Activated CD8-positive, alpha-beta memory T cell treated with anti-CD3 and anti-CD28 coated beads, Interleukin-2, amount 50 U/mL, for 24 hours (primary cell): Measurements from ENCODE around the gene ANXA1.
"Not testable (repeated sequence)": the region's sequence is repeated elsewhere in the genome, so short reads cannot be mapped to it uniquely, and the experiment has no call there.

Source experiments
- DNase-seq: peaks from one replicate; pipeline ENCODE4 v3.0.0-alpha.2; 2020; ENCODE audit errors: extremely low read depth

ANXA1 gene, protein sequence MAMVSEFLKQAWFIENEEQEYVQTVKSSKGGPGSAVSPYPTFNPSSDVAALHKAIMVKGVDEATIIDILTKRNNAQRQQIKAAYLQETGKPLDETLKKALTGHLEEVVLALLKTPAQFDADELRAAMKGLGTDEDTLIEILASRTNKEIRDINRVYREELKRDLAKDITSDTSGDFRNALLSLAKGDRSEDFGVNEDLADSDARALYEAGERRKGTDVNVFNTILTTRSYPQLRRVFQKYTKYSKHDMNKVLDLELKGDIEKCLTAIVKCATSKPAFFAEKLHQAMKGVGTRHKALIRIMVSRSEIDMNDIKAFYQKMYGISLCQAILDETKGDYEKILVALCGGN

DNA sequence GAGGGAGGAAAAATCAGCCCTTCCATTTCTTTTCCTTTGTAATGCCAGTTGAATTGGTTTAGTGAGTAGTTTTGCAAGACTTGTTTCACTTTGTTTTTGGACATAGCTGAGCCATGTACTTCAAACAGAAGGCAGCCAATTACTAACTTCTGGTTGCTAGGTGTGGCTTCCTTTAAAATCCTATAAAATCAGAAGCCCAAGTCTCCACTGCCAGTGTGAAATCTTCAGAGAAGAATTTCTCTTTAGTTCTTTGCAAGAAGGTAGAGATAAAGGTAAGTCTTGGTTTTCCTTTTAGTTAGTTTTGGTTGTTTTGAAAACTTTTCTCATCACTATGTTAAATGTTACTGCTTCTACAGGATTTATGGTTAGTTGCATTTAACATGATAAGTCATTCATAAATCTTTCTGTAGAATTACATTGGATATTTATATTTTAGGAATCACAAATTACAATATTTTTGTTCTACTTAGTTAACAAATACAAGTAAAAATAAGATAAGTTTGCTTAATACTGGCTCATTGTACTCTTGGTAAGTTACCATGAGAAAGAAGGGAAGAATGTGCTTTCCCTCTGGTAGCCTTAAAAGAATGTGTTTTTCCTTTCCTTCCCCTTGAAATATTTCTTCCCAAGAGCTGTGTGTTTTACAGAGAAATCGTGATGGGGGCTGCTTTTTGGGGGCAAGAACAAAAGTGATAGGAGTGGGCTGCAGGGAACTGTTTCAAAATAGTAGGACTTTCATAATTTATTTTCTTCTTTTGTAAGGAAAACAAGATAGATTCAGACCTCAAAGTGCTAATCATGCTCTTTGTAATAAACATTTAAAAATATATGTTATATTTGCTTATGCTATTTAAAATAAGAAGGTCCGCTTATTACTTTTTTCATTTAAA lies at the start of gene ANXA1:
ANXA1 (plus strand) TSS at position 213 of the 890 bp plus-strand sequence. CDS start 6,671 bp downstream, outside the sequence.
- no peak for DNase-seq

DNA sequence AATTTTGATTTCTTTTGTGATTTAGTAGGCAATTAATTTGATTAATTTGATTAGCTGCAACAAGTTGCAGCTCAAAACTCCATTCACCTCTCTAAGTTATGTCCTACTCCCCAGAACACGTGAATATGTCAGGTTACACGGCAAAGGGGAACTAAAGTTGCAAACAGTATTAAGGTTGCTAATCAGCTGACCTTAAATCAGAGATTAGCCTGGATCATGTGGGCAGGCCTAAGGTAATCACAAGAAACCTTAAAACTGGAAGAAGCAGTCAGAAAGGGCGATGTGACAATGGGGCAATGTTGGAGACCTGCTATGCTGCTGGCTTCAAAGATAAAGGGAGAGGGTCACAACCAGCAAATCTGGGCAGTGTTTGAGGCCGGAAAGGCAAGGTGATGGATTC lies 47.3 kb upstream of the ANXA1 start:
- DNase-seq = no peak

DNA sequence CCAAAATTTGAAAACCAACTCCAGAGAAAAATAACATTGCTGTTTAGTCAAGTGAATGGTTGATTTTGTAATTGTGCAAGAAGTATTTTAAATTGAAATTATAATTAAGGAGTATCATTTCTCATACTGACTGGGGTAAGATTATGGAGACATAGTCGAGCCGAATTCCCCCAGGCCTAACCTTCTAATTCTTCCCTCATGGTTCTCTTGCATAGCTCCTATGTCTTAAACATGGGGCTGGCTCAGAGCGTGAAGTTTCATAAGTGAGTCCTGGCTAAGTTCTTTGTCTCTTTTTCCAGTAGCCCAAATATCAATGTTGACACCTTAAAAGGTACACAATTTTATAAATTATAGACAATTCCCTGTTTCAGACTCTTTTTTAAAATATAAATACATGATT lies 46.7 kb upstream of the ANXA1 start:
- DNase-seq = no peak

DNA sequence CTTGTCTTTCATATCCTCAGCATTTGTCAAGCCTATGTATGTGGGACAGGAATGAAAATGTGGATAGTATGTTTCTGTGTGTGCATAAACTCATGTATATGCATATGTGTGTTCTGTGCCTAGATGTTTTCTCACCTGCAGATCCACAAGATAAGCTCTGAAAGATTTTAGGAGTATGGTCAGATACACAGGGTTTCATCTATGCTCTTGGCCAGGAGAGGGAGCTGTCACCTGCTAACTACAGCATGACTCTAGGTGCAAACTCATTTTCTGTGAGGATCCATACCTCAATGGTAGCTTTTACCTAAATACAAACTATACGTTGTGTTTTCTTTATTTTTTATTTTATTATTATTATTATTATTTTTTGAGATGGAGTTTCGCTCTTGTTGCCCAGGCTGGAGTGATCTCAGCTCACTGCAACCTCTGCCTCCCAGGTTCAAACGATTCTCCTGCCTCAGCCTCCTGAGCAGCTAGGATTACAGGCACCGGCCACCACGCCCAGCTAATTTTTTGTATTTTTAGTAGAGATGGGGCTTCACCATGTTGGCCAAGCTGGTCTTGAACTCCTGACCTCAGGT lies 44.1 kb upstream of the ANXA1 start:
- DNase-seq = not testable (repeated sequence)

DNA sequence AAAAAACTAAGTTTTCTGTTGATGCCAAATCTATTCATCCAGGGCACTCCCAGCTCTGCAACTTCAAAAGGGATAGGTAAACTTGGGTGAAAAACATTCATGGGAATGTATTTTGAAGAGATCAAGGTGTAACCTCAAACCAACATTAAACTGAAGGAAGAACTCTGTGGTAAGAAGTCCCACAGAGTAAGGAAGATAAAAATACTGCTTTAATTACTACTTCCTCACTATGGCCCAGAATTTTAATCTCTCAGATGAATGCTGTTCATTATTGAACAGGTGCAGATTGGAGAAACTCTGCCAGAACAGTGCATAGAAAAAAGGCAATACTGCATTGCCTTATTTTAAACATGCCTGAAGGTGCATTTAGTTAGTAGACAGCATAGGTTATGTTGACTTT lies 37.6 kb upstream of the ANXA1 start:
- DNase-seq = no peak

DNA sequence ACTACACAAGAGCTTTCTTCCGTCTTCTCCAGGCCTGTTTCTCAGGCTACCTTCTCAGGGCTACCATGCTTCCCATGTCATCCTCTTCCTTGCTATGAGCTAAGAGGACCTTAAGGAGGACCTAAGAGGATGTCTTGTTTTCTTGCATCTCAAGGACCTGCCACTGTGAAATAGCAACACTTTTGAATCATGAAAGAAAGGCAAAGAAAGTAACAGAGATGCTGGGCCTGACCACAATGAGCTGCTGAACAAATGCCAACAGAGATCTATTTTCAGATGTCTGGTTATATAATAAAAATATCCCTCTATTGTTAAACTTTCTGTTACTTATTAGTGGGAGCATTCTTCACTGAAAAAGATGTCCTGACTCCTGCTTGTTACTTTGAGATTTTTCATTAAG lies 36.7 kb upstream of the ANXA1 start:
- DNase-seq = no peak

DNA sequence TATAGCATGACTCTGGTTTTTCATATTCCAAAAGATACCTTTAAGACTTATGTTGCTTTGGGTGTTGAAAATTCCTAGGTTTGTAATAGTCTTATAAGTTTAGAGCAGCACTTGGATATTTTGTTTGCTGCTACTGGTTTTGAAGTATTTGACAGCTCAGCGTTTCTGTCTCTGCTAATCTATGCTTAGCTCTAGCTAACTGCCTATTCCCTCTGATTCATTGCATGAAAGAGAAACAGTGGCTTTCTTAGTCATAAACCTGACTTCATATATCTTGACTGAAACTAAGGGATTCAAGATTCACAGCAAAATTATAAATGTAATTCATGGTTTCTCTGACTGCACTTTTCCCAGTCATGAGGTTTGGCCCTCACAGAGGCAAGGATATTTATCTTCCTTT lies 35.6 kb upstream of the ANXA1 start:
- DNase-seq = no peak

DNA sequence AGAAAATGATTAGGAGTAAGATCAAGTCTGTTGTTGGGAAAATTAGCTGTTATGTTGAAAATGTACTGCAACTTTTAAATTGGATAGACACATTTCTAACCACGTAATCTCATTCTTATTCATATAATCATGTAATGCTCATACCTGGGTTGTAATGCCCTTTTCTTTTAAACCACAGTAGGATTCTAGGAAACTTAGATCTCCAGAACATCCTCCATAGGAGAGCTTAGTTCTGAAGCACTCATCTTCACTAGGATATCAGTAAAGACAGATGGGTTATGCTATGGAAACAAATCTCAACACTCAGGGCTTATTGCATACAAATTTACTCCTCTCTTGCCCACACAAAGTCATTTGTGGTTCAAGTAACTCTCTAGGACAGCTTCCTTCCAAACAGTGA lies 34.8 kb upstream of the ANXA1 start:
- DNase-seq = no peak

DNA sequence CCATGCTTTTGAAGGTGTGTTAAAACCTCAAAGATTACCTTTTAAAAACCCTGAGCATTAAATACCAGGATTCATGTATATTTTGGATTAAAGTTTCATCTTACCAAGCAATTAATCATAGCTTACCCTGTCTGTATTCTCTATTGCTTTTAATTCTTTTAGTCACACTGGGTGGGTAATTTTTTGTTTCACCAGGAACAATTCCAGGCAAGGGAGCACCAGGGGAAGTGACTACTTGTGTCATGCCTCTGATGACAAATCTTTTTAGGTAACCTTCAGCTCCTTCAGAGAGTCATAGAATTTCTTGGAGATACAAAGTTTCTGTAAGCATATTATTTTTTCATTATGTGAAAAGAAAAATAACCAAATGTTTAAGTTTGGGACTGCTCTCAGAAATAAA lies 33.4 kb upstream of the ANXA1 start:
- DNase-seq = no peak

DNA sequence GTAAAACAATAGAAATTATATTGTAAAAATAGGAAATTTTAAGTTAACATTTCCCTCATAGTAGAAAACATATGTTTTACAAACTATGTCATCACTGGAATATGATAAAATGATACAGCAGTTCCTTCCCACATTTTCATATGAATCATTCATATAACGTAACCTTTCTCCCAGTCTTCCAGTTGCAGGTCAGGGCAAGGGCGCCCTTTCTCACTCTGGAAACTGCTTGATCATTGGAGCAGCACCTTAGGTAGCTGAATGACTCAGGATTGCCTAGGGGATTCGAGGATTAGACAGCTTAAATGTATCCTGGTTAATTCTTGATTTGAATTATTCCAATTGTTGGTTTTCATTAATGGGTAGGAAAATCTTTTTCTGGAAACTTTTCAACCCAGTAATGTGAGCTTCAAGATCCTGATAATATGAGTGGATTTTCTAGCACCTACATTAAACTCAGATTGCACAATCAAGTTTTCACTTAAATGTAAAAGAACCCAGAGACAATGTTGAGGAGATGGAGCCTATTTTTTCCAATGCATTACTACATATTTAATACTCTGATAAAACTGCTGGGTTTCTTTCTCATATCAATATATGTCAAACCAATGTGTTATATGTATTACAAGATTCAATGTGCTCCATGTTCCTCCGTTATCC lies 32.6 kb upstream of the ANXA1 start:
- no peak for DNase-seq

DNA sequence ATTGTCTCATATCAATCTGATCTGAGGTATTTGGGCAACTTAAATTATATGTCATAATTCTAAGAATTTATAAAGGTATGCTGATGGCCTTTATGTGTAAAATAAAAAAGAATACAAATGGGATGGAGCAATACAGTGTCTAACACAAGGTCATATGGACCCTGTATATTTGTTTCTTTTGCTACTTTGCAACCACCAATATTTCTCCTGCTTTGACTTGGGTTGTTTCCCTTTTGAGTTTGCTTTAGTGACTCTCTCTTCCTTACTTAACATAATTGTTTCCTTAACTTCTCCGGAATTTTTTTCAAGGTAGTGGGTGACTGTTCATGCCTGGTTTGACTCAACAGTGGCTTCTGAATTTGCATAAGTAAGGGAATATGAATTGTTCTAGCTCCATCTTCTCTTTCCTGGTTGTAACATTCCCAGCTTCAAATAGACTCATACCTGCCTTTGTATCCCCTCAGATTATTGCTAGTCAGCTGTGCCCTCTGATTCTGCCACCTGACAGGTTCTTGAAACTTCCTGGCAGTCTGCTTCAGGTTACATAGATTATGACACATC lies 30.2 kb upstream of the ANXA1 start:
- DNase-seq = no peak

DNA sequence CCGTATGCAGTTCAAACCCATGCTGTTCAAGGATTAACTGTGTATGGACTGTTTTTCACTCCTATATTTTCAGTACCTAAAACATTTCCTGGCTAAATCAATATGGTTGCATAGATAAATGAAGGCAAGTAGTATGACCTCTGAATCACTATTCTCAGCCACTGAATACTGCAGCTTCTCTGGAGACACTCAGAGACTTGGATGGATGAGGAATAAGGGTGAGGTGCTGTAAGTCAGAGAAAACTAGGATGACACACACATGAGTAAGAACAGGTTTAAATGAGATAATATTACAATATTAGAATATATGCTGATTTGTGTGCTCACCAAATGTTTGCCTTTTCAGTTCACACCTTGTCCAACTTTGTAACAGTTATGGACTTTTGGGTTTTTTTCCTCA lies 26.0 kb upstream of the ANXA1 start:
- no peak for DNase-seq

DNA sequence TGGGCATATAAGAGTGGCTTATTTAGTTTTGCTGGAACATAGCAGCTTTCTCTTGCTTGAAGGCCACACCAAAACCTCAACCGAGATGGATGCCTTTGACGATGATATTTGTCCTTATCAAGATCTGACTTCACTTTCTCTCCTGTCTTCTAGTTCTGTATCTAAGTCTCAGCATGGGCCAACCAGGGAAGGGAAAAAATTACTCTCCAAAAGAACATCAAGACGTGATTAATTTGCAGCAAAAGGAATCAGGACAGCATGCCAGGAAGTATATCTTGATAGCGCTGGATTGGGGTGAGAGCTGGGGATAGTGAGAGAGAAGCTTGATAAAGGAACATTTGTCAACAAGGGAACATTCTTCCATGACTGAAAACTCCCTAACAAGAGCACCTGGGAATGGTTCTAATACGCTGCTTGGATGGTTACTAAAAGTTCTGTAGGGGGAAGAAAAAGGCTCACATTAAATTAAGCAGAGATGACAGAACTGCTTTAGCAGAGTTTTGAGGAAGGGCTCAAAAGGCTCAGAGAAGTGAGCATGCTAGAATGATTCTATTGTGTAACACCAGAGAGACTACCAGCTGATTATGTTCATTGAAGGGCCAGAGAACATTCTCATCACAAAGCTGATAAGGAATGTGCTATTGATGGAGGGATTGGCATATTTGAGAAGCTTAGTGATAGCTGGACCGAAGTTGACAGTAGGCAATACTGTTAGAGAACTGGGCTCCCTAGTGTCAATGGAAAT lies 21.6 kb upstream of the ANXA1 start:
- no peak for DNase-seq

DNA sequence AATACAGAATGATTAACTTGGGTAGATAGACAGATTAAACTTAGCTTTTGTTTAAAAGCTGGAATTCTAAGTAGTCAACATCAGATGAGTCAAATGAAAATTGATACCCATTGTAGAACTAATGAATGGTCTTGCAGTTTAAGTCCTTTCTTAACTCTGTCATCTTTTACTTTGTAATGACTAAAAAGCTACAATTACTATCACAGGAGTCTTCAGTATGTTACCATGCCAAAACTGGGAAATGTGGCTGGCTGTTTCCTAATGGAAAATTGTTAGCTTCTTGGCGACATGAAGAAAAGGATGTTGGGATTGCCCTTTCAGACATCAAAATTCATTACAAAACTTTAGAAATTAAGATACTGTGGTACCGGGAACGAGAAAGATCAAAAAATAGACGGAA lies 20.2 kb upstream of the ANXA1 start:
- no peak for DNase-seq

DNA sequence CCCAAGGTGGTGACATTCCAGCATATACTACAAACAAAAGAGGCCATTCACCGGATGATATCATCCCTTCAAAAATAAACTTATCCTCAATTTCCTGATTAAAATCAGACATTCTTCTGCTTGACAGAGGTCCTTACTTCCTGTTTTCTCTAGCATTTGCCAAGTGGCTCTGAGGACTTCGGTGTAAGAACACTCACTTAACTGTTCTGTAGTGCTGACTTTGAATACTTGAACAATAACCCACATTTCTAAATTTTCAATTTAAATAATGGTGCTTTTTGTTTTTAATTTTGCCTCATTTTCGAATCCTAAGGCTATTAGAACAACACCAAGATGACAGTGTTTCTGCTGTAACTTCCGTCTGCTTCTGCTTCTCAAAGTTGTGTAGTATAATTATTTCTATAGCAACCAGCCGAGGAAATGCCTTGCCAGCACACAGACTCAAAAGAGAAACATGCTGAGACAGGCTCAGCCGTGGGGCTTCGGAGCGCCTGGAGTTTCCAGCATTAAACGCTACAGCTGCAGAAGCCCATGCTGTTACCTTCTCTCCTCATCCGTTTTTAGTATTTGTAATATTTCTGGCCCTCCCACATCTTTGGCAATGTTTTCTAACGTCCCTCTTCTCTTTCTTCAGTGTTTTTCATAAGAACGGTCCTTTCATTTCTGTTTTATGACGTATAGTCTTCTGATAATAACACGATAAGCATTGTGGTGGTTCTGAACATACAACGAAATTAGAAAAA lies 19.5 kb upstream of the ANXA1 start:
- no peak for DNase-seq

DNA sequence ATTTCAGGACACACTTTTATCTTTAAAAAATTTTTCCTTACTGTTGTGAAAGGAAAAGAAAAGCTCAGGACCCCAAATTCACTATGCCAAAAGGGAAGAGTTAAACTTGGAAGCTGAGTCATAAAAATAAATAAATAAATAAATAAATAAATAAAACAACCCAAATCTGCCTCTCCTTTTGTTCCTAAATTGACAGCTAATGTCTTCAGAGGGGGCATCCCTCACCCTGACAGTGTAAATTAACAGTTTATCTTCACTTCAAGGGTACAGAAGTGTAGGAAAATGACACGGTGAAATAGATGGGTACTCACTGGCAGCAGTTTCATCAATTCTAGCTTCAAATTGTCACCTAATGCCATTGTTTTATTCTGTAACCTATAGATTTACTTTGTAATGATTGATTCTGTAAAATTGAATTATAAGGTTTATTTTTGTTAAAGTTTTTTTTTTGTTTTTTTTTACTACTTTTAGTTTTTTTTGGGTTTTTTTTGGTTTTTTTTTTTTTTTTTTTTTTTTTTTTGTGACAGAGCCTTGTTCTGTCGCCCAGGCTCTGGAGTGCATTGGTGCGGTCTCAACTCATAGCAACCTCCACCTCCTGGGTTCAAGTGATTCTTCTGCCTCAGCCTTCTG lies 18.5 kb upstream of the ANXA1 start:
- DNase-seq = no peak

DNA sequence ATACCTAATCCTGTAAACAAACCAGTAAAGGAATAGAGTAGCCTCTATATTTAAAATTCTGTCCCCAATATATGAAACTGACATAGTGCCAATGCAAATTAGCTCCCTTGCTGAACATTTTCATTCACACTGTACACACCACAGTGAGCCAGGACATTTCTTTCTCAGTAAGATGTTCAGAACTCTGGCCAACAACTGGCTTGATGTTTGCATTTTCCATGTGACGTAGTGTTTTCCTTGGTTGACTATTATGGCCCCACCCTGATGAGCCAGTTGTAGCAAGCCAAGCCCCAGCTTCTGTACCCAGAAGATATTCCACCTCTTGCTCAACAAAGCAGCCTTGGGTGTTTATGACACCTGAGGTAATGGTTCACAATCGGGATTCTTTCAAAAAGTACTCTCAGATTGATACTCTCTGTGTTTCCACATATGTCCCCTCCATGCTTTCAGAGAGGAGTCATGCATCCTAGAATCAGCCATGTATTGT lies 17.7 kb upstream of the ANXA1 start:
- DNase-seq = no peak

DNA sequence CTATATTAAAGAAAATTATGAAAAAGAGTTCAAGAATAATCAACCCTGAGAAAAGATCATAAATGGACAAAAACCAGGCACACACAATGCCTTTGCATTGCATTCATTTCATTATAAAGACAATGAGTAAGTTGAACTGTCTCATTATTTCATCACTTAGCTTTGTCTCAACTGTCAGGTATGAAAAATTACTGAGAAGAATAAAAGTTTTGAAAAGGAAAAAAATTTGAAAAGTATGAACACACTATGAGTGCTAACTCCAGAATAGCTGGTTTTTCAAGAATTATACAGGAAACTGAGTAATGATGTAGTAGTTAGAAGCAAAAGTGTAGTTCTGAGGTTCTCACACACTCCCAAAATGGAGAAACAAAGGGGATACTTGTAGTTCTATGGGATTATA lies 16.3 kb upstream of the ANXA1 start:
- DNase-seq = no peak

DNA sequence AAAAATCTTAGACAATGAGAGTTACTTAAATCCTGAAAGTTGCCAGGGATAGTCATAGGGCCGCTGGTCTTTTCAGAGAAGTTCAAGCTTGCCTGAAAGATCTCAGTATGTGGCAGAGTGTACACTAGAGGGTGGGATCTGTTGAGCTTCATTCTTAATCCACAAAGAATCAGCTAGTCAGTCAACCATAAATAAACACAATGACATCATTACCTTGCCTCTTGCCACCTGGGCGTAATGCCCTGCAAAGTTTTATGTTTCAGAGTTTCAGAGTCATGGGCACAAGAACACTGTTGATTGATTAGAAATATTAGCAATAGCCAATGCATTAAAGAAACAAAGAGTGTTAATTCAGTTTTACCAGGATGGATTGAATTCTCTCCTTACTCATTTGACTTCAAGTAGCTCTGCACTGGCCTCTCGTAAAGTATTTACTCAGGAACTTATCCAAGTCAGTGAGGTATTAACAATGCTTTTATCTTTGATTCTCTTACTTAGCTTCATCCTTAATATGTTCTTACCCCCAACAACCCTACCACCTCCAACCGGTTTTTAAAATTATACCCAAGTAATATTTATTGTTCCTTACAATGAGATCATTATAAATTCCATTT lies 14.3 kb upstream of the ANXA1 start:
- DNase-seq = no peak
